NCI-H2171 treated with DMSO at 0.1 percent for 48 hours (cell line): Measurements from ENCODE around the gene MYOF.
"Not testable (repeated sequence)": the region's sequence is repeated elsewhere in the genome, so short reads cannot be mapped to it uniquely, and the experiment has no call there.

Experiments
- DNase-seq: peaks from one replicate; lab custom pipeline; 2025; lab: John Stamatoyannopoulos, UW

MYOF gene

DNA sequence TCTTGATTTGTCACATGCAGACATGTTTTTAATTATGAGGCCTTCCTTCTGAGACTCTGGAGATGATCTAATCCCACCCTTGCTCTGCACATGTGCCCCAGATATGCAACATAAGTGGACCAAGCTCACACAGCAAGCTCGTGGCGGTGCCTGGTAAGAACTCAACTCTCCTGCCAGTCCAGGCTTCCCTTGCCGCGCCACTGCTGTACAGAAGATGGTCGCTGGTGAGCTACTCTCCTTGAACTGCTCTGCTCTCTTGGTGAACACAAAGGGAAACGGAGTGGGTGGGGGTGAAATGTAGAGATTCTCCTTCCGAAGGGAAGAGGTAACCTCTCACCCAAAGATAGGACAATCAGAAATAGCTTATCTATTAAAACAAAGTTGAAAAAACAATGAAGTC, 25.7 kb downstream of the MYOF start:
- DNase-seq = no peak

DNA sequence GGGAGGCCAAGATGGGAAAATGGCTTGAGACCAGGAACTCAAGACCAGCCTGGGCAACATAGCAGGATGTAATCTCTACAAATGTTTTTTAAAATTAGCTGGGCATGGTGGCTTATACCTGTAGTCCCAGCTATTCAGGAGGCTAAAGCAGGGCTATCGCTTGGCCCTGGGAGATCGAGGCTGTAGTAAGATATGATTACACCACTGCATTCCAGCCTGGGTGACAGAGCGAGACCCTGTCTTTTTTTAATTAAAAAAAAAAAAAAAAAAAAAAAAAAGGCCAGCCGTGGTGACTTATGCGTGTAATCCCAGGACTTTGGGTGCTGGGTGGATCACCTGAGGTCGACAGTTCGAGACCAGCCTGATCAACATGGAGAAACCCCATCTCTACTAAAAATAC, 27.4 kb downstream of the MYOF start:
- DNase-seq = no peak

DNA sequence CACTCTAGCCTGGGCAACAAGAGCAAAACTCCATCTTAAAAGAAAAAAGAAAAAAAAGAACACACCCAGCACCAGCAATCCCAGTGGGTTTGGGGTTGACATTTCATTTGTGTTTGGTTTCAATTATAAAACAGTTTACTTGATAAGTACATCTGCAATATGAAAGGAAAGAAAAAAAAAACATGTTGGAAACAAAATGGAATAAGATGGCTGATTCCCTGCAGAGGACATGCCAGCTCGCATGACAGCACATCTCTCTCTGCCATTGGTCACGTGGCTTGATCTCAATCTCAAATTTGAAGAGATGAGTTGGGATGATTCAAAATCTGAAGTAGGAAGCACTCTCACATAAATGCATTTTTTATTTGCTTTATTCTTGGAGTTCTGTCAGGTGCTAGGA, 28.0 kb downstream of the MYOF start:
- no peak for DNase-seq

DNA sequence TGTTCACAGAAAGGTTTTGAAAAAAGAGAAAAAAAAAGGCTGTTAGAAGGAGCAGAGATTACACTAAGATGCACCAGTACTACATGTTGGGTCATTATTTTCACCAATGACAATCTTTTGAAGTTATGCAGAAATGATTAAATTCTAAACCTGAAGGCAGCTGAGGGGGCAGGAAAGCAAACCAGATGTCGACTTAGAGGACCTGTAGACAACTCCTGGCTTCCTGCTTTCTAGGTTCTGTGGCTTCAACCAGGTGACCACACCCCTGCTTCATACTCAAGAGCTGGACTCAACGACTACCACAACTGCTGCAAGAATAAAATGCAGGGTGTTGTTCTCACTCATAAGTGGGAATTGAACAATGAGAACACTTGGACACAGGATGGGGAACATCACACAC, 30.0 kb downstream of the MYOF start:
- DNase-seq = no peak

DNA sequence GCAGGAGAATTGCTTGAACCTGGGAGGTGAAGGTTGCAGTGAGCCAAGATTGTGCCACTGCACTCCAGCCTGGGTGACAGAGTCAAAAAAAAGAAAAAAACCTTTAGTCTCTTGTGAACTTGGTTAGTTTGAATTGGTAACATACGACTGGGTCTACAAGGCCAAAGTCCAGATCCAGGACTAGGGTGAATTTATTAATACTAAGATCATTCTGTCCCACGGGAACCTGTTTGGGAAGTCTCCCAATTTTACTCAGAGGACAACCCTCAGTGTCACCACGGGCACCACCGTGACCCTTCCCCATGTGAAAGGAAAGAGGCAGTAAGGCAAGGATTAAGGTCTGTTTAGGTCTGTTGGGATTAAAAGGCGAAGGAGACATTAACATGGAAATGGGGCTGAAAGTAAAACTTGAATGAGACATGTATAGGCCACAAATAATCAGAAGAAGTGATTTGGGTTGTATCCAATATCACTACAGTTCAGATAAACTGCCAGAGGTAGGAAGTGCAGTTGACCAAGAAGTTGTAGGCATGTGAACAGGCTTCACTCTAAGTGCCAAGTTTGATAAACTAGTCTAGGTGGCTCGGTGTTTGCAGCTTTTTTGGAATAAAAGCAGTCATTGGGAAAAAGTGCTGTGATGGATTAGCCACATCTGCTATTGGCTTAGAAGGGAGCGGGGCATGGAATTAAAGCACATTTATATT, 30.7 kb downstream of the MYOF start:
- no peak for DNase-seq

DNA sequence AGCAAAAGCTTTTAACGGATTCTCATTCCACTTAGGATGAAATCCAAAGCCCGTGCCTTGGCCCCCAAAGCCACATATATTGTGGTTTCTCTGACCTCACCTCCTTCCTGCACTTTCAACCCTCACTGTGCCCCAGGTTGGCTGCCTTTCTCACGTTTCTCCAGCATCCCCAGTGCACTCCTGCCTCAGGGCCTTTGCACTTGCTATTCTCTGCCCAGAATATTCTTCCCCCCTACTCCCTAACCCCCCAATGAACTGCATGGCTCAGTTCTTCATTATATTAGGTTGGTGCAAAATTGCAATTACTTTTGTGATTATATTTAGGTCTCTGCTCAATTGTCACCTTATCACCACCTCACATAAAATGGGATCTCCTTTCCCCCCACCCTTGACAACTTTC, 34.2 kb downstream of the MYOF start:
- DNase-seq = no peak

DNA sequence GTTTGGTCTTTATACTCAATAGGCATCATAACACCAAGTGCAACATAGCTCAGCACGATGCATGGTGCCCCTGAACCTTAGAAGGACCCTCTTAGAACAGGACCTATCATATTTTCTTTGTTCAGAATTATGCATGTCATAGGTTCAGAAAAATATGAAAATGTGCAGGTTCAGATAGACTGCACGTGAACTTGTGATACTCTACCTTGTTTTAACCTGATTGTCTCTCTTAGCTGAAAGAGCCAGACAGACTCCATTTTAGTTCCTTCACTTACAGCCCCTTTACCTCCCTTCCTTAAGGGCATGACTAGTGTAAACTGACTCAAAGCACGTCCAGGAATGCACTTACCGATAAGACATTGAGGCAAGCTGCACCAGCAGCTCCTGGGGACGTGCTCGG, 35.1 kb downstream of the MYOF start:
- DNase-seq = no peak

DNA sequence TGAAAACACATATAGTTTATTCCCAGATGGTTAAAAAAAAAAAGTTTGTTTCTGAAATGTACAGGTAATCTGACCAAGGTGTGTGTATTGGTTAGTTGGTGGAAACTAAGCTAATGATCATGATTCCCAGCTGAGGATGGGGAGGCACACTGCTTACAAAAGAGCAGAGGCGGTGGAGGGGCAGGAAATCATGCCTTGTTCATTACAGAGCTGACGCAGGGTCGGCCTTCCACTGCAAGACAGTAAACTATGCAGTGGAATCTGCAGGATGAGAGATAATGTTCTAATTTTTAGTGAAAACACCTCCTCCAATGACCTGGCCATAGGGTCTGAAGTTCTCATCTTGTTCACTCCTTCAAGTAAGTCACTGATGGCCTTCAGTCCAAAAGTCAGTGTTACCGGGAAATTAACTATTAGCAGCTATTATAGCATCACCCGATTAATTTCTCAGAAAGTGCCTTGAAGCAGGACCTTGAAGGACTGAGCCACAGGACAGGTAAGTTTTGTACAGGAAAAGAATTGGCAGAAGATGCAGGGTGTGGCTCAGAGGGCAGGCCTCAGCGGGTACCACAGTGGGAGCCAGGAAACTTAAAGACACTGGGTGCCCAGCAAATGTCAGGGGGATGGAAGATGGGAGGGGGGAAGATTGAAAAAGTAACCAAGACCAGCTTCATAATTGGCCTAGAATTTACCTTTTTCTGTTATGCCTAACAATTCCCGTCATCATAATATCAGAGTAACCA, 36.0 kb downstream of the MYOF start:
- DNase-seq = no peak

DNA sequence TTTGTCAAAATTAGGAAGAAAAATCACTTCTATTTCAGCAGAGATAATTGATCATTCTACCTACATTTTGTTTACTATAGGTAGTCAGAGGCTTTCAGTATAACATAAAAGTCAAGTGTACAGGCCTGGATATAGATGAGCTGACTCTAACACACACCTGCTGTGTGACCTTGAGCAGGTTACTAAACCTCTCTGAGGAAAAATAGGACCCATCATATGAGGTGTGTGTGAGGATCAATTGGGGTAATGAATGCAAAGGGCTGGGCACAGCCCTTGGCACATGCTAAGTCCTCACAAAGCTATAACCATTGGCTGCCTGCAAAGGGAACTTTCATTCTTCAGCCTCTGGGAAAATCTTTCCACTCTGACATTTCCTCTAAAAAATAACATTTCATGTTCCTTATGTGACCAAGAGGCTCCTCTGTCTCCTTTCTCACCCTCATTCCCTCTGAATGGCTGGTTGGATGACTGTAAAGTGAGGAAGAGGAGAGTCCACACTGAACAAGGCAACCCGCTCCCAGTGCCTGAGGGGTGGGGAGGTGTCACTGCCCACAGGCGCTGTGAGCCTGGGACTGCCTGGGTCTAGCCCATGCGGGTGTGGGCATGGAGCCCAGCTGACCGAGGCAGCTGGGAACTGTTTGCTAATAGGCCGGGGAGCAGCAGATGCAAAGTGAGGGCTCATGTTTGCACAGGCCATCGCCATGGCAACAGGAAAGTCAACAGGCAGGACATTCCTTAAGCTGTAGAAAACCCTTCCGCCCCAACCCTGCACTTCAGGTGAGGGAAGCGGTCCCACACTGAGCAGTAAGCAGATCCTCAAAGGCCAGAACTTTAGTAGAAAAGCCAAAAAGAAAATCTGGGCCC, 36.8 kb downstream of the MYOF start:
- DNase-seq = peak; percentile 83

DNA sequence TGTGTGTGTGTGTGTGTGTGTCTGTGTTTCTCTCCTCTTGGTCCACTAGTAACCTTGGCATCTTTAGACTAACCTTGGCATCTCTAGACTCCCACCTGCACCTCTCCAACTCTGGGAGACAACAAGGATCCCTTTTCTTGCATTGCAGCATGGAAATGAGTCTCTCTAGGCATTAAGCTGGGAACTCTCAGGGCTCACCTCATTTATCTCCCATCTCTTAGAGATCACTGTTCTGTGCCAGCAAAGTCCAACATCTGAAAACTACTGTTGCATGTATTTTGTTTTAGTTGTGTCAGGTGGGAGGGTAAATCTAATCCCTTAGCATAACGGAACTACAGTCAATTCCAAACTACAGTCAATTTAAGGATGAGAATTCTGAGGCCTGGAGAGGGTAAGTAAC, 38.7 kb downstream of the MYOF start:
- DNase-seq = no peak

DNA sequence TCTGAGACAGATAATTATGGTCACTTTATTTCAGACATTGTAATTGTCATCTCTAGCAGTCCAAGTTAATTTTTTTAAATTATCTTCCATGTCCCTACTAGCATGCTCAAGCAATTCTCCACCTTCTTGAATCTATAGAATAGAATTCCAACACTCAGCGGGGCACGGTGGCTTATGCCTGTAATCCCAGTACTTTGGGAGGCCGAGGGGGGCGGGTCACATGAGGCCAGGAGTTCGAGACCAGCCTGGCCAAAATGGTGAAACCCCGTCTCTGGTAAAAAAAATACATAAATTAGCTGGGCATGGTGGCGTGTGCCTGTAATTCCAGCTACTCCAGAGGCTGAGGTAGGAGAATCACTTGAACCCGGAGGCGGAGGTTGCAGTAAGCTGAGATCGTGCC, 39.4 kb downstream of the MYOF start:
- not testable (repeated sequence) for DNase-seq

DNA sequence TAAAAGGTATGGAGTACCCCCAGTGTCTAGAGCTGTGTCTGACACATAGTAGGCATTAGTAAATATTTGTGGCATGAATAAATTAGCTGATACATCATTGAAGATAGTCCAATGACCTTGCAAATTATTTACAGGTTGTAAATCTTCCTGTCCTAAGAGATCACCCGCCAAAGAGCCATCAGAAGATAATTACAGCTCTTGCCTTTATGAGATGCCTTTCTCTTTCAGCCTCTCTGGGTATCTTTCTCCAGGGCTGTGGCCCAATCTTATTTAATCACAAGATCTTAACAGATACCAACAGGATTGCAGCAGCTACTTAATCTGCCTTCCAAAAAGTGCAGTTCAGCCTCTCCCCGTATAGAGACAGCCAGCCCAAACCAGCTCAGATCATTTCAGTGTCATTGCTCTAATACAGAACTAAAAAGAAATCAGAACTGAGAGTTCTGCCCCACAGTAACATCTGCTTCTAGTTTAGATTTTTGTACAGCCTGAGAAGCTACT, 41.5 kb downstream of the MYOF start:
- DNase-seq = peak; percentile 86

DNA sequence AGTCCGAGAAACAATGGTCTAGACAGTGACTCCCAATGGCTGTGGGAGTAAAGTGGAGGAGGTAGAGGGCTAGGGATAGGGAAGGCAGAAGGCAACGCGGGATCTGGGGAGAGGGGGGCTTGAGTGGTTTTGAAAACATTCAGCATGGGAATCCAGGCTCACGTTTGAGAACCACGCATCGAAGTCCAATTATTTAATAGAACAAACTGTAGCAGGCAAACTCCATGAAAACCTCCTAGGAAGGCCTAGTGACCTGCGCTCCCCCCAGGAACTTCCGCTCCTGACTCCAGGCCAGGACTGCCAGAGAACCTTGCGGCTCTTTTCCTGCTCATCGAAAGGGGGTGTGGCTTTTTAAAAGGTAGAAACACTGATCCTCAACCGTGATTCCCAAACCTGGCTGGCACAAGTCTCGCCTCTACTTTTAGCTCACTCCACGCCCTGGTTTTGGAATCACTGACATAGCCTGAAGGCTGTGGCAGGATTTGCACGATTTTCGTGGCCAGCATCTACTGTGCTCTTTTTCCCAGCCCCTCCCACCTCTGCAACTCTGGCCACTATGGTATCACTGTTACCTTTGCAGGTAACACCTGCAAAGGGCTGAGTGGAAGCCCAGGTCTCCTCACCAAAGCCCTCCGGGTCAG, 43.4 kb downstream of the MYOF start:
- peak; percentile 7 for DNase-seq

DNA sequence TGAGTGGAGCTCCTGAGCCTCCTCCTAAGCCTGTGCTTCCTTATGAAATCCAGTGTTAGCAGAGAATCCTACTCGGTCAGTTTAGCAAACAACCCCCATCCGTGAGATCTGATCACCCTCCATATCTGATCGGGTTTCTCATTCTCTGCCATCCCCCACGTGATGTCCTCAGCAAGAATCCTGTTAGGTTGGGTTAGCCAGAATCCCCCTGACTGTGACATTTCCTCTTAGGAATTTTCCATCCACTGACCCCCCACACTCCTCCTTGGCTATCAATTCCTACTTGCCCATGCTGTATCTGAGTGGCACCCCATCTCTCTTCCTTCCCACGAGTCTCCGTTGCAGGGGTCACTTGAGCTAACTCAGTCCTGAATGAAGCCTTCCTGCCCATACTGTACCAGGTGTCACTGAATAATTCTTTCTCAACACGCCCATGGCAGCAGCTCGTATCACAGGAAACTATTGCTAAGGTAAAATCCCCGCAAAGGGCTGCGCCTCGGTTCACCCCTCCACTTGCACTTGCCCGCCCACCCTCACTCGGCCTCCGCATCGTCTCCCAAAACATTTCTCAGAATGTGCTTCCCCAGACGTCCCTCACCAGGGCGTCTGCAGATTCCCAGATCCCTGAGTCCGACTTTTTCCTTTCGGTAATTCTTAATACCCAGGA, 44.1 kb downstream of the MYOF start:
- no peak for DNase-seq

DNA sequence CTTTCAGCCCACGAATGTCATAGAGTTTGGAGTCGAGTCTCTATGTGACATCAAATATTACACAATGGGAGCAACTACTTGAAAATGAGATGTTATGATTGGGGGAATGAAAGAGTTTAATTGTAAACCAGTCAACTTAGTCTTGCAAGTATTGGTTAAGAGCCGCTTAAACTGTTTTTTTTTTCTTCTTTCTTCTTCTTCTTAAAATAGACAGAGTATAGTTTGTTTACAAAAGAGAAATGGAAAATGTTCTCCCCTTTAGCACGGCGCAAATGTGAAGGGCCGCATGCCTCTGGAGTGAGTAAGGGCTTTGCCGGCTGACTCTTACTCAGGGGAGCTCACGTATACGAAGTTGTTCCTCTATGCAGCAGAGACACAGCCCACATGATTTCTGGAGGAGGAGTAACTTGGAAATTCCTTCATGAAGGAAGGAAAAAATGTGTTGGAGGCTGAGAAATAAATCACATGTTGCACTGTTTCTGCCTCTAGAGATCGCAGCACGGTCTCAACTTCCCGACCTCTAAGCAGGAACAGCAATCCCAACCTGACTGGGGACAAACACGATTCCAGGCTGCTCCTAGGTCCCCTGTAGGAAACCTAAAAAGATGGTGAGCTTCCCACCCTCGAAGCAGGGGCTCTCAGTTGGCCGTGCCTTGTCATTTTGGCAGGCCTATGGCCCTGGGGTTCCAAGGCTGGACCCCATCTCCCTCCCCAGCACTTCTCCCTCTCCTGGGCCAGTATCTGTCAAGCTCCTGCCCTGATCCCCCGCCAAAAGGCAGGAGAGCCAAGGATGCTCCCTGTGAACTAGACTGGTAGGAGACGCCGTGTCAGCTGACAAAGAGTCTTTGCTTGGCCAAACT, 44.8 kb downstream of the MYOF start:
- no peak for DNase-seq

DNA sequence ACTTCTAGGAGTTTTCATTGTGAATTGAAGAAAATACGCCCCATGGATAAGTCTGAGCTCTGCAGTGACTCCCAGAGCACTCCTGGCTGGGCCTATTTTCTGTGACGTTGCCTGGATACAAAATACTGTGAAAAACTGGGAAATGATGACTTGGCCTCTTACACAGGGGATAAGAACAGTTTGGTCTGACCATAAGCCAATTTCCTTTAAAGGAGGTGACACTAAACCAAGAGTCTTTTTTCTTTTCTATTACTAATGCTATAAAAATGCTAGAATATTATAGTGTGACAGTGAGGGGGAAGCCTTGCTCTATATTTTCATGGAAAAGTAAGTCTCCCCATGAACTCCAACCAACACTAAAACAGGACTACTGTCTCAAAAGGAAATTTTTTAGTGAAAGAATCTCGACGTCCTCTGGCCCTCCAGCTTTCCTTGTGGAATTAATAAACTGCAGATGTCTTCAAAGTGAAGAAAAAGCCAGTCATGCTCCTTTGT, 45.5 kb downstream of the MYOF start:
- DNase-seq = no peak

DNA sequence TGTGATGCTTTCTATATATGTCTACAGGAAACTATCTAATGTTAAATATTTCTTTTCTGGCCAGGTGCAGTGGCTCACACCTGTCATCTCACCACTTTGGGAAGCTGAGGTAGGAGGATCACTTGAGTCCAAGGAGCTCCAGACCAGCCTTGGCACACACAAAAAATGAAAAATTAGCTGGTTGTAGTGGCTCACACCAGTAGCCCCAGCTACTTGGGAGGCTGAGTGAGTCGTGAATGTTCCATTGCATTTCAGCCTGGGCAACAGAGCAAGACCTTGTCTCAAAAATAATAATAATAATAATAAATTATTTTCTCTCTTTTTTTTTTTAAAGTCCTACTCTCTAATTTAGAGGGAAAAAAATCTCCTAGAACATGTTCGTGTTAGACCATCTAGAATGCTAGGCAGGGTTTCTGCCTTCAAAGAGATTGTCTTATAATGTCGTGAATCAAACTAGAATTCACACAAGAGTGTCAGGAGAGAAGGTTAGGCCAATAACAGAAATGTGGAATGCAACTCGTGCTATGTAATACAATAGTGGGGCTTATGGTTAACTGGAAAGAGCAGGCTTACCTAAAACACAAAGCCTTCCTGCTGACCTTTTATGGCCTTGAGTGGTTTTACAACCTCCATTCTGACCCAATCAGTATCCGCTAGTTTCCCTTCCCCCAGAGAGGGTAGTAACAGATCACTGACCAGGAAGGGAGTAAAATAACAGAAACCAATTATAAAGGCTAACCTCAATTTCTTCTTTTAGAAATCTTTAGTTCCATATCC, 46.3 kb downstream of the MYOF start:
- no peak for DNase-seq

DNA sequence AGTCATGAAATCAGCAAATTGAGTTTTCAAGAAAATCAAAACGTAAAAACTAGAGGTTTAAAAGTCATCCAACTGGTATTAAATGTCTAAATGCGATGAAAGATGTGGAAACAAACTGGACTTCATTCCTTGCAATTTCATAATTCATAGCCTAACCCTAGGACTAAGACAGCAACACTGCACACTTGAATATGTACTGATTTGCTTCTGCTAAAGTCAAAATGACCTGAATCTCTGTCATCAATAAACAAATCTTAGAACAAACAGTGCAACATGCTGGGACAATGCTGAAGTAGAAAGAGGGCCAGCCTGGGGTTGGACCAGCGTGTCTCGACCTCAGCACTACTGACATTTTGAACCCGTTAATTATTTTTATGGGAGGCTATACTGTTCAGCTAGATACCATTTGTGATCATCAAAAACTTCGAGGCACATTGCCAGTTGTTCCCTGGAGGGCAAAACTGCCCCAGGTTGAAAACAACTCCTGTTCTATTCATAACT, 47.1 kb downstream of the MYOF start:
- DNase-seq = no peak

DNA sequence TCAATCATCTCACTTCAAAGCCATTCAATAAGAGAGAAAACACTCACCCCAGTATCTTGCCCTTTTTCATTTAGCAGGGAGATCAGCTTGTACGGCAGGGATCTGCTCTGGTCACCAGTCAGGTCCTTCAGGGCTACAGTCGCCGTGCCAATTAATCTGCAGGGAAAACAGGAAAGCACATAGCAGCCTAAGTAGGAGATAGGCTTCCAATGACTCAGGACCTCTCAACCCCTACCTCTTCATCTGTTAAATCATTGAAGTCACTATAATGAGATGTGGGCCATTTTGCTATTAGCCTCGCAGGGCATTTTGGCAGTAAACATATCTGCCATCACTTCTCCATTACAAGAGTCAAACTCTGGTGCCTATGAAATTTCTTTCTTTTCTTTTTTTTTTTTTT, 50.8 kb downstream of the MYOF start:
- no peak for DNase-seq

DNA sequence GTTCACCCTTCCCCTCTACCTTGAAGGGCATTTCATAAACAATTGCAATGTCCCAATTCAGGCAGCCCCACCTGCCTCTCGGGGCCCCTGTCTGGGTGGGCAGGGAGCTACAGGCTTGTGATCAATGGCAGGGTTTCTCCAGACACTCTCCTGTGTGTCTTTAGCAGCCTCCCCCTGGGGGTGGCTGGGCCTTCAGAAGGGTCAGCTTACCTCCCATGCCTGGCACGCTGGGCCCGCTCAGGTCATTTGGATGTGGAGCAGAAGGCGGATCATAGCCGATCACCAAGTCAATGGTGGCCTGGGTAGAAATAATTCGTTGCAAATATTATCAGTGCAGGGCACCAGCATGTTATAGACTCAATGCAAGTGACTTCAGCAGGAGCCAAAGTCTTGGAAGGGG, 56.3 kb downstream of the MYOF start:
- no peak for DNase-seq
